DOHH2 (cell line): ENCODE measurements around the gene SOX5.

Source experiments
- EZH2phosphoT487 ChIP-seq: fragments of 200-600 bp; sonication (generic); IDR thresholded peaks from 2 replicates; pipeline ENCODE4 v1.6.1; 2017; ENCODE audit warnings: borderline replicate concordance, mild to moderate bottlenecking, antibody characterized with exemption, low read length, moderate library complexity, mixed read lengths
- TF ChIP-seq, protein P1 (sequence below): fragments of 200-600 bp; sonication (generic); IDR thresholded peaks from one replicate; pipeline ENCODE4 v1.5.1; 2014; ENCODE audit warnings: antibody characterized with exemption, mild to moderate bottlenecking, low read depth, low read length; ENCODE audit not compliant: poor library complexity, severe bottlenecking

DNA sequence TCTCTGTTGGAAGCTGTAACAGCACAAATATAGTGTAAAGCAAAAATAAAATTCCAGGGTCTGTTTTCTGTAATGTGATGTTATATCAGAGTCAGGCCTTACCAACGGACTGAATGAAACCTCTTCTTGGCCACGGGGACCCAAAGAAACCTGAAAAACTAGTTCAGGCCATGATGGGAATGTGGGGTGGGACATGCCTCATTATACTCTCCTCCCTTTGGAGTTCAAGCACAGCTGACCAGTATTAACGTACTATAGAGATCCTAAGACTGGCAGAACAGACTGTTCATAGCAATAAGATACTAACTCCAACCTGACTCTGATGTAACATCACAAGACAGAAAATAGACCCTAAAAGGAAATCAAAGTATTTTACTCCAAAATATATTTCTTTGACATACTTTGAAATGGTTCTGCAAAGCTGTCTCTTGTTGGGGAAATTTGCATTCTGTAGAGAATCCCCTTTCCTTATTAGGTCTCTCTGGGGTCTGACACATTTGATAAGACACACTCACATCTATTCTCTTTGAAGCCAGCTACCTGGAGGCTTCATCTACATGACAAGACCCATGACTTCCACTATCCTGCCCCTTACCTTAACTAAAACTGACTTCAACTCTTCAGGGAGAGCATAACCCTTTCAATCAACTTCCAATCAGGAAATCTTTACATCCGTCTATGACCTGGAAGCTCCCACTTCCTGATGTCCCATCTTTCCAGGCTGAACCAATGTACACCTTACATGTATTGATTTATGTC, 444.6 kb downstream of the SOX5 start:
- TF ChIP-seq, protein P1, sequence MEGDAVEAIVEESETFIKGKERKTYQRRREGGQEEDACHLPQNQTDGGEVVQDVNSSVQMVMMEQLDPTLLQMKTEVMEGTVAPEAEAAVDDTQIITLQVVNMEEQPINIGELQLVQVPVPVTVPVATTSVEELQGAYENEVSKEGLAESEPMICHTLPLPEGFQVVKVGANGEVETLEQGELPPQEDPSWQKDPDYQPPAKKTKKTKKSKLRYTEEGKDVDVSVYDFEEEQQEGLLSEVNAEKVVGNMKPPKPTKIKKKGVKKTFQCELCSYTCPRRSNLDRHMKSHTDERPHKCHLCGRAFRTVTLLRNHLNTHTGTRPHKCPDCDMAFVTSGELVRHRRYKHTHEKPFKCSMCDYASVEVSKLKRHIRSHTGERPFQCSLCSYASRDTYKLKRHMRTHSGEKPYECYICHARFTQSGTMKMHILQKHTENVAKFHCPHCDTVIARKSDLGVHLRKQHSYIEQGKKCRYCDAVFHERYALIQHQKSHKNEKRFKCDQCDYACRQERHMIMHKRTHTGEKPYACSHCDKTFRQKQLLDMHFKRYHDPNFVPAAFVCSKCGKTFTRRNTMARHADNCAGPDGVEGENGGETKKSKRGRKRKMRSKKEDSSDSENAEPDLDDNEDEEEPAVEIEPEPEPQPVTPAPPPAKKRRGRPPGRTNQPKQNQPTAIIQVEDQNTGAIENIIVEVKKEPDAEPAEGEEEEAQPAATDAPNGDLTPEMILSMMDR, result no peak
- no peak for TF ChIP-seq EZH2phosphoT487
